T-cell (primary cell): Measurements from ENCODE around the gene DIS3L2. TPM values are rescaled to one million over a fixed set of nuclear protein-coding genes. Genes with fewer than 3 reads are reported as not detected.

ENCODE experiments used
- ATAC-seq, 4 experiments: fragments of 200-7000 bp in 3 of 4; fragments of 150-1000 bp in 1 of 4; cut with Tn5 transposase; replicated peaks in 1 of 4; 1 replicate in 3 of 4; 2 replicates in 1 of 4; pipeline ENCODE4 v1.10.0; 2021; ENCODE audit warnings: moderate library complexity in 3 of 4, mild to moderate bottlenecking in 2 of 4, moderate number of reproducible peaks in 1 of 4
- CTCF ChIA-PET, 2 donors: fragments of 300-600 bp; sonication (Branson Sonifier 250); formaldehyde crosslinking; loops; one replicate each; lab custom pipeline; 2022; ENCODE audit warnings: antibody characterized with exemption in 2 of 2; lab: Charles Lee
- POLR2A ChIA-PET, 2 donors: fragments of 300-600 bp; sonication (Branson Sonifier 250); formaldehyde crosslinking; loops; one replicate each; lab custom pipeline; 2022; ENCODE audit warnings: antibody characterized with exemption in 2 of 2; lab: Charles Lee
- DNase-seq, 35 experiments: peaks; one replicate each; pipeline versions ENCODE4 v3.0.0 to v3.0.0-alpha.2; 2013 to 2023
- H3K27ac ChIP-seq: one replicate; pipeline ENCODE4 v1.5.1; 2013; ENCODE audit warnings: low read length
- H3K27me3 ChIP-seq, 2 experiments: replicated peaks in 1 of 2; 1 replicate in 1 of 2; 2 replicates in 1 of 2; pipeline versions ENCODE4 v1.6.1 to v1.7.0; 2013; ENCODE audit warnings: low read length in 1 of 2, mixed read lengths in 1 of 2; ENCODE audit not compliant: control insufficient read depth in 2 of 2, insufficient read depth in 2 of 2; ENCODE audit errors: extremely low read depth in 1 of 2
- H3K36me3 ChIP-seq, 2 donors: 1 replicate in 1 of 2; 2 replicates in 1 of 2; pipeline versions ENCODE4 v1.6.1 to v1.7.0; 2013; ENCODE audit warnings: low read length in 1 of 2; ENCODE audit not compliant: control insufficient read depth in 2 of 2, insufficient read depth in 1 of 2; ENCODE audit errors: extremely low read depth in 1 of 2
- H3K4me1 ChIP-seq, 2 experiments: 1 replicate in 1 of 2; 2 replicates in 1 of 2; pipeline versions ENCODE4 v1.6.1 to v1.7.0; 2013; ENCODE audit warnings: low read length in 2 of 2, mixed read lengths in 1 of 2; ENCODE audit not compliant: insufficient read depth in 2 of 2, control insufficient read depth in 1 of 2; ENCODE audit errors: extremely low read depth in 1 of 2
- H3K4me3 ChIP-seq, 2 donors: 1 replicate in 1 of 2; 2 replicates in 1 of 2; pipeline versions ENCODE4 v1.5.1 to v1.7.0; 2013; ENCODE audit warnings: mild to moderate bottlenecking in 2 of 2, low read length in 1 of 2, moderate library complexity in 1 of 2; ENCODE audit not compliant: control insufficient read depth in 1 of 2; ENCODE audit errors: extremely low read depth in 1 of 2
- H3K9me3 ChIP-seq: 2 replicates; pipeline ENCODE4 v1.7.0; 2013
- H3K27ac Mint-ChIP-seq, 2 donors: one replicate each; pipeline ENCODE4 v1.8.0; 2020 to 2021; ENCODE audit warnings: mild to moderate bottlenecking in 2 of 2, mixed read lengths in 2 of 2
- H3K27me3 Mint-ChIP-seq, 2 donors: one replicate each; pipeline ENCODE4 v1.8.0; 2021 to 2022; ENCODE audit warnings: mixed read lengths in 2 of 2
- H3K36me3 Mint-ChIP-seq: one replicate; pipeline ENCODE4 v1.8.0; 2021; ENCODE audit warnings: mixed read lengths
- H3K4me1 Mint-ChIP-seq, 3 donors: one replicate each; pipeline ENCODE4 v1.8.0; 2020 to 2022; ENCODE audit warnings: mixed read lengths in 3 of 3, mild to moderate bottlenecking in 1 of 3
- H3K4me3 Mint-ChIP-seq, 3 donors: one replicate each; pipeline ENCODE4 v1.8.0; 2020 to 2022; ENCODE audit warnings: mild to moderate bottlenecking in 3 of 3, mixed read lengths in 3 of 3, moderate library complexity in 3 of 3
- H3K9me3 Mint-ChIP-seq, 3 donors: one replicate each; pipeline ENCODE4 v1.8.0; 2020 to 2022; ENCODE audit warnings: mixed read lengths in 3 of 3
- WGBS: methylation state at CpG from one replicate; pipeline ENCODE4 v1.1.5; 2013; ENCODE audit warnings: missing lambda C conversion rate; ENCODE audit not compliant: insufficient coverage; 5-methylcytosine and 5-hydroxymethylcytosine counted together
- total RNA-seq, 35 experiments: library from RNA in 6 of 35; stranded (reverse) in 6 of 35; fragments of 120-200 nt in 1 of 35; gene quantifications; one replicate each; pipeline versions ENCODE4 v1.2.1 to v1.2.4 and lab custom pipeline; 2013 to 2026

The DIS3L2 gene
- total RNA-seq, 5 donors from 2014 or later (not counting 1 experiment from before 2014, with no cell fraction given), result 55.0 to 70.9 (median 61.4) TPM

DNA sequence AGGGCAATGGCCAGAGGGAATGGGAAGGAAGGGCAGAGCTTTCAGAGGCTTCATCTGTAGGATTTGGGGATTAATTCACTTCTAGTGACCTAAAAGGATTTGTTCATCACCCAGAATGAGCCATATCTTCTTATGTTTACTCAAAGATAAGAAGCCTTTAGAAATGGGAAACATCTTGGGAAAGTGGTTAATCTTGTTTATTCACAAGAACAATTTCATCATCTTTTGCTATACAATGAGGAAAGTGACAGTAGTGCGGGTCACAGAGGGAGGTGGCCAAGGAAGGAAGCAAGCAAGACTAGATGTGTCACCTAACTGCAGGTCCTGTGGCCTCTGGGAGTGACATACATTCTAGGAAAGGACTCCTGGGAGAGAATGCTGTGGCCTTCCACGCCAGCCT, 276.6 kb downstream of the DIS3L2 start:
- Histone ChIP-seq H3K27me3 (no peaks in the 10 kb centered on the region), H3K4me1 (peaks cover 9 to 18% of the 10 kb centered on the region in 2 experiments), H3K36me3 (peaks cover 0 to 19% of the 10 kb centered on the region in 2 donors), H3K27ac (no peak overlapping the region), H3K4me3 (no peak overlapping the region), H3K9me3 (no peaks in the 10 kb centered on the region)
- 80% methylated on average over 2 of the region's 2 CpGs for WGBS
- Mint-ChIP-seq H3K4me1 (peaks cover 18 to 29% (median 24%) of the 10 kb centered on the region in 3 donors), H3K36me3 (peaks cover 28% of the 10 kb centered on the region), H3K9me3 (no peaks in the 10 kb centered on the region), H3K4me3 (no peak overlapping the region), H3K27ac (no peak overlapping the region), H3K27me3 (no peaks in the 10 kb centered on the region)
- ChIA-PET CTCF (no interaction called here), POLR2A (no interaction called here)
- ATAC-seq, result no peak
- no peak for DNase-seq

DNA sequence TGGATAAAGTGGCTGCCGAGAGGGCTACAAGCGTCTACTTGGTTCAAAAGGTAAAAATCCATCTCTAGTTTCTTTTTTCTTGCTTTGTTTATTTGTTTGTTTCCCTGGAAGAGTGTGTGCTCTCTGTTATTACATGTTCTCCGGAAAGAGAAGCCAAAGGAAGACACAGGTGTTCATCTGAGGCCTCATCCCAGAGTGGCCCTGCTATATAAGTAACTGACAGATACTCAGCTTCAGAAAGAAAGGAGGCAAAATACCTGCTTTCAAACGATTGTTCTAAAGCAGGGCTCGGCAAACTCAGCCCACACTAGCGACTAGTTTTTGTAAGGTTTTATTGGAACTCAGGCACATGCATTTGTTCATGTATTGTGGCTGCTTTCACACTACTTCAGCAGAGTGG, 277.1 kb downstream of the DIS3L2 start:
- Mint-ChIP-seq H3K36me3 (peaks cover 28% of the 10 kb centered on the region), H3K27ac (no peak overlapping the region), H3K4me1 (peaks cover 18 to 29% (median 24%) of the 10 kb centered on the region in 3 donors), H3K9me3 (no peaks in the 10 kb centered on the region), H3K27me3 (no peaks in the 10 kb centered on the region), H3K4me3 (no peak overlapping the region)
- Histone ChIP-seq H3K27ac (no peak overlapping the region), H3K4me1 (peaks cover 9 to 18% of the 10 kb centered on the region in 2 experiments), H3K4me3 (no peak overlapping the region), H3K27me3 (no peaks in the 10 kb centered on the region), H3K9me3 (no peaks in the 10 kb centered on the region), H3K36me3 (peaks cover 0 to 19% of the 10 kb centered on the region in 2 donors)
- ATAC-seq (no peak), DNase-seq (no peak)
- POLR2A ChIA-PET, result no interaction called here
- CTCF ChIA-PET, result no interaction called here
- WGBS, result 60% methylated on average over 2 of the region's 6 CpGs

DNA sequence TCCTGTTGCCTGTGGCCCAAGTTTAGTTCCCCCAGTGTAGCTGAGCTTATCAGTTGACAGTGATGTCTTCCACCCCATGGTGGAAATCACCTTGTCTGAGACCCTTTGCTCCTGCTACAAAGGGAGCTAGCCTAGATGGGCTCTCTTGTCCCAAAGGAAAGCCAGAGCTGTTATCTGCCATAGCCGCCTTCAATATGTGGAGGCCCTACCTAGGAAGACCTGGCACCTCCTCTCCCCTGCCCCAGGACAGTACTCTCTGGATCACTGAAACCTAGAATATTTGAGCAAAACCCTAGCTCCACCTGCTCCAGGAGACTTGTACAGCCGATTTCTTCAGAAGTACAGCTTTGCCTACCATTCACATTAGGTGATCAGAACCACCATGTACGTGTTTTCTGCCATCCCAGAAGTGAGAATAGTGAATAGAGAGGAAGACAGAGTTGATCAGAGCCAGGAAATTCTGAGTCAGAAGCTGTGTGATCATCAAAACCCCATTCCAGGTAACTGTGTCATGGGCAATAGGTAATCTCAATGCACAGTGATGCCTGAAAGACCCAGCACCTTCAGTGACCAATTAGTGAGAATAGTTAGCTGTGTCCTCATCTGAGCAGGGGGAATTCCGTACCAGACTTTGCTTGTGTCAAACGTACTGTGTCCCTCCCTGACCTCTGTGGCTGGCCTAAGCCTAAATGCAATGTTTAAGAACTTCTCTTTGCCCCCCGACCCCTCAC, 278.6 kb downstream of the DIS3L2 start:
- H3K9me3 Mint-ChIP-seq, result no peaks in the 10 kb centered on the region
- H3K4me3 ChIP-seq, result no peak overlapping the region
- peaks cover 0 to 19% of the 10 kb centered on the region in 2 donors for H3K36me3 ChIP-seq
- no peak overlapping the region for H3K4me3 Mint-ChIP-seq
- no peaks in the 10 kb centered on the region for H3K27me3 Mint-ChIP-seq
- ChIA-PET CTCF (no interaction called here), POLR2A (interaction anchor here in 1 of 2 donors (0.6 kb wide), 1 partner anchor 246 kb away, joined by 3 read pairs; no protein-coding TSS in a partner anchor)
- H3K27ac ChIP-seq, result no peak overlapping the region
- H3K27me3 ChIP-seq, result no peaks in the 10 kb centered on the region
- WGBS, result 83% methylated on average over 3 of the region's 6 CpGs
- no peak for ATAC-seq
- H3K36me3 Mint-ChIP-seq, result peaks cover 28% of the 10 kb centered on the region
- H3K4me1 Mint-ChIP-seq, result peaks cover 18 to 22% (median 21%) of the 10 kb centered on the region in 3 donors
- peaks cover 9 to 18% of the 10 kb centered on the region in 2 experiments for H3K4me1 ChIP-seq
- no peak for DNase-seq
- no peaks in the 10 kb centered on the region for H3K9me3 ChIP-seq
- no peak overlapping the region for H3K27ac Mint-ChIP-seq

DNA sequence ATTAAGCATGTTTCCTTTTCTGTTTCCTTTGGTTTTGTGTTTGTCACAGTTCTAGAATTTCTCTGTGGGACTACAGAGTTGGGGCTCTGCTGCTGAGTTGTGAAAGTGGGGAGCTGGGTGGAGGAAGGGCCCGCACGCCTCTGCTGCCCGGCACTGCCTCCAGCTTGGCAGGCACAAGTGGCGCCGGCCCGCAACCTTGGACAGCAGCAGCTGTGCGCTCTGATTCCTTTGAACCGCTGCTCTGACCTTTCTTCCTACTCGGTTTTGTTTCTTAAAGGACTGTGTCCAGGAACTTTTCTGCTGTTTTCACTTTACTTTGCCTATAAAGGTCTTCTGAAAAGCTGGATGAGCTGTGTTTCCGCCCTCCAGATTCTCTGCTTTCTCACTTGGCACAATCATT, 279.4 kb downstream of the DIS3L2 start:
- ChIA-PET POLR2A (interaction anchor here in 1 of 2 donors (0.6 kb wide), 1 partner anchor 246 kb away, joined by 3 read pairs; no protein-coding TSS in a partner anchor), CTCF (no interaction called here)
- Mint-ChIP-seq H3K27me3 (no peaks in the 10 kb centered on the region), H3K9me3 (no peaks in the 10 kb centered on the region), H3K27ac (no peak overlapping the region), H3K4me1 (peaks cover 18 to 19% (median 18%) of the 10 kb centered on the region in 3 donors), H3K4me3 (no peak overlapping the region), H3K36me3 (peaks cover 28% of the 10 kb centered on the region)
- Histone ChIP-seq H3K27me3 (no peaks in the 10 kb centered on the region), H3K4me3 (no peak overlapping the region), H3K9me3 (no peaks in the 10 kb centered on the region), H3K36me3 (peaks cover 0 to 19% of the 10 kb centered on the region in 2 donors), H3K4me1 (peaks cover 9 to 18% of the 10 kb centered on the region in 2 experiments), H3K27ac (no peak overlapping the region)
- WGBS, result 94% methylated on average over 6 of the region's 10 CpGs
- DNase-seq, result no peak
- no peak for ATAC-seq

DNA sequence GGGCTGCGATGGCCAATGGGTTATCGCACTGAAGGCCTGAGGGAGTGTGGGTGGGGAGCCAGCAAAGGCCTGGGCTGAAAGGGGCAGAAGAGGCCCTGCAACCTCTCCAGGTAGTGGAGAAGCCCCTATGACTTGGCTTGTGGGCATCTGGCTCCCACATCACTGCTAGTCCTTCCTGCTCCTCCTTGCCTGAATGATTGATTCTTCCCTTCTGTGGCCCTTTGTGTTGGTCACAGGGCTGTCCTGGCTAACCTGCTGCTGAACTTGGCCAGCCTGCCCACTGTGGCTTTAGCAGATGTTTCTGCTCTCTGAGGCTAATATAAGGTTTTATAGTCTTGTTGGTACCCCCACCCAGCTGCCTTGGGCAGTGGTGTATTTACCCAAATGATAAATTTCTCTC, 280.8 kb downstream of the DIS3L2 start:
- H3K4me1 Mint-ChIP-seq, result peaks cover 6 to 13% (median 7%) of the 10 kb centered on the region in 3 donors
- H3K27ac ChIP-seq, result no peak overlapping the region
- no peak overlapping the region for H3K27ac Mint-ChIP-seq
- peaks cover 28% of the 10 kb centered on the region for H3K36me3 Mint-ChIP-seq
- no peak for DNase-seq
- CTCF ChIA-PET, result no interaction called here
- no peak for ATAC-seq
- no peak overlapping the region for H3K4me3 Mint-ChIP-seq
- H3K4me3 ChIP-seq, result no peak overlapping the region
- no peaks in the 10 kb centered on the region for H3K9me3 ChIP-seq
- H3K36me3 ChIP-seq, result peaks cover 0 to 19% of the 10 kb centered on the region in 2 donors
- POLR2A ChIA-PET, result no interaction called here
- peaks cover 6 to 11% of the 10 kb centered on the region in 2 experiments for H3K4me1 ChIP-seq
- no peaks in the 10 kb centered on the region for H3K27me3 ChIP-seq
- 100% methylated on average over 2 of the region's 2 CpGs for WGBS
- no peaks in the 10 kb centered on the region for H3K27me3 Mint-ChIP-seq
- no peaks in the 10 kb centered on the region for H3K9me3 Mint-ChIP-seq

DNA sequence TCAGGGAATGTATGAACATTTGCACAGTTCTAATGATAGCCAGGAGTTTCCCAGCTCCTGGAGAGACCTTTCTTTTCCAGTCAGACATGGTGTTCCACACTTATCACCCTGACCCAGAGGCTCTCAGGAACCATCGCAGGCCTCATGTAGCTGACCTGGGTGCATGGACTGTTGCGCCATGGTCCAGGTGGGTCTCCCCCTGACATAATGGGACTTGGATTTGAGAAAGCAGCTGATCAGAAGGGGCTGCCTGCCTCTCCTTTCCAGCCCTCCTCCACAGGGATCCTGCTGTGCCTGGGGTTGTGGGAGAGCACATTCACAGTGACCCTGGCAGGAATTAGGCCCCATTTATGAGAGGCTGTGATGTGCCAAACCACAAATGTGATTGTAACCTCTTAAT, 283.6 kb downstream of the DIS3L2 start:
- no peaks in the 10 kb centered on the region for H3K4me1 ChIP-seq
- H3K4me3 Mint-ChIP-seq, result no peak overlapping the region
- peaks cover 0 to 18% of the 10 kb centered on the region in 2 donors for H3K36me3 ChIP-seq
- no peaks in the 10 kb centered on the region for H3K27me3 ChIP-seq
- no peak overlapping the region for H3K4me3 ChIP-seq
- H3K36me3 Mint-ChIP-seq, result peaks cover 17% of the 10 kb centered on the region
- no peak overlapping the region for H3K27ac Mint-ChIP-seq
- no peak for ATAC-seq
- H3K9me3 ChIP-seq, result no peaks in the 10 kb centered on the region
- no CpG with 5 or more reads among the region's 2 CpGs for WGBS
- POLR2A ChIA-PET, result no interaction called here
- CTCF ChIA-PET, result no interaction called here
- no peaks in the 10 kb centered on the region for H3K9me3 Mint-ChIP-seq
- DNase-seq, result no peak
- H3K27ac ChIP-seq, result no peak overlapping the region
- peaks cover 0 to under 1% (median 0%) of the 10 kb centered on the region in 3 donors for H3K4me1 Mint-ChIP-seq
- no peaks in the 10 kb centered on the region for H3K27me3 Mint-ChIP-seq
